ENCODE data around the gene ARHGEF3. TPM values are rescaled to one million over a fixed set of nuclear protein-coding genes. Genes with fewer than 3 reads are reported as not detected.

ARHGEF3 gene
- total RNA-seq, 1 experiment from 2014 or later: 10.2 TPM

GRCh38 chr3:56837196-56837955, 35.6 kb upstream of the ARHGEF3 start:
- Mint-ChIP-seq H3K4me1 (ENCODE audit: low read depth, unreplicated experiment) (no peaks in the 10 kb centered on the region), H3K9me3 (ENCODE audit: unreplicated experiment) (no peaks in the 10 kb centered on the region), H3K27me3 (ENCODE audit: insufficient read depth, unreplicated experiment) (no peaks in the 10 kb centered on the region), H3K27ac (ENCODE audit: unreplicated experiment) (no peak overlapping the region), H3K4me3 (ENCODE audit: unreplicated experiment) (no peak overlapping the region), H3K36me3 (ENCODE audit: insufficient read depth, unreplicated experiment) (no peaks in the 10 kb centered on the region)
- no peak for TF ChIP-seq CTCF (IDR thresholded peaks at IDR 0.05; ENCODE audit: insufficient read depth in 1 of 2, low read depth in 1 of 2, low read length in 1 of 2, severe bottlenecking in 1 of 2, unreplicated experiment in 1 of 2)
- POLR2A ChIA-PET: no interaction called here
- CTCF ChIA-PET: no interaction called here
- intact Hi-C loops (cut with micrococcal nuclease; ENCODE audit: unreplicated experiment): no loop called here
- no TSS peak for BruUV-seq (replicated peaks)
- no peaks in the 10 kb centered on the region for H3K4me1 ChIP-seq
- DNase-seq: no peak
- H3K36me3 ChIP-seq (ENCODE audit: control insufficient read depth, insufficient read depth, low read length): no peaks in the 10 kb centered on the region
- H3K27me3 ChIP-seq (replicated peaks; ENCODE audit: control insufficient read depth, insufficient read depth, low read length): no peaks in the 10 kb centered on the region
- H3K9me3 ChIP-seq: no peaks in the 10 kb centered on the region
- no peak overlapping the region for H3K4me3 ChIP-seq (ENCODE audit: low read depth, low read length)

DNA sequence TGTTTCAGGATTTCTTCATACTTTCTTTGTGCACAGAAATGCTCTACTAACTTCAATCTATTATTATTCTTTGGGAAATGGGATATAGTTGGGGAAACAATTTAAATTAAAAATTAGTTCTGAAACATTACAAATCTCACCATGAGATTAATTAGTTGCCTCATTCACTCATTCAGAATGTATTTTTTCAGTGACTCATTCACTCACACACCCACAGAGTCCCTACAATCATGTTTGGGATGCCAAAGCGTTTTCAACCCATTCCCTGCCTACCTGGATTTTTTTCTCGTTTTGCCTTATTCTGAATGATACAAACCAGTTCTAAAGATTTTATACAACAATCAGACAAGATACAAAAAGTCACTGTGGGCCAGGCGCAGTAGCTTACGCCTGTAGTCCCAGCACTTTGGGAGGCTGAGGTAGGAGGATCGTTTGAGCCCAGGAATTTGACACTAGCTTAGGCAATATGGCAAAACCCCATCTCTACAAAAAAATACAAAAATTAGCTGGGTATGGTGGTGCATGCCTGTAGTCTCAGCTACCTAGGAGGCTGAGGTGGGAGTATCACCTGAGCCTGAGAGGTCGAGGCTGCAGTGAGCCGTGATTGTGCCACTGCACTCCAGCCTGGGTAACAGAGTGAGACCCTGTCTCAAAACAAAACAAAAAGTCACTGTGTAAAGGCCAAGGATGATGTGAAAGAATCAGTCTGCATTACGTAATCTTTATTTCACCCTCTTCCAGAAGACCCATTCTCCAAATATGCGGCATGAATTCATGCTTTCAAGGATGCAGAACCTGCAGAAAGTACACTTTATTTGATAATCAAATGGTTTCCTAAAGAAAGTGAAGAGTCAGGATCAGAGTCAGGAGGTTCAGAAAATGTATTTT, 34.8 kb upstream of the ARHGEF3 start:
- BruUV-seq (replicated peaks): no TSS peak
- Histone ChIP-seq H3K27me3 (replicated peaks; ENCODE audit: control insufficient read depth, insufficient read depth, low read length) (no peaks in the 10 kb centered on the region), H3K9me3 (no peaks in the 10 kb centered on the region), H3K4me3 (ENCODE audit: low read depth, low read length) (no peak overlapping the region), H3K36me3 (ENCODE audit: control insufficient read depth, insufficient read depth, low read length) (no peaks in the 10 kb centered on the region), H3K4me1 (no peaks in the 10 kb centered on the region)
- ChIA-PET CTCF (no interaction called here), POLR2A (no interaction called here)
- no peak overlapping the region for H3K4me3 Mint-ChIP-seq (ENCODE audit: unreplicated experiment)
- no peaks in the 10 kb centered on the region for H3K4me1 Mint-ChIP-seq (ENCODE audit: low read depth, unreplicated experiment)
- no peak for DNase-seq
- H3K36me3 Mint-ChIP-seq (ENCODE audit: insufficient read depth, unreplicated experiment): no peaks in the 10 kb centered on the region
- no peaks in the 10 kb centered on the region for H3K27me3 Mint-ChIP-seq (ENCODE audit: insufficient read depth, unreplicated experiment)
- intact Hi-C loops (cut with micrococcal nuclease; ENCODE audit: unreplicated experiment): no loop called here
- no peak overlapping the region for H3K27ac Mint-ChIP-seq (ENCODE audit: unreplicated experiment)
- no peak for TF ChIP-seq CTCF (IDR thresholded peaks at IDR 0.05; ENCODE audit: insufficient read depth in 1 of 2, low read depth in 1 of 2, low read length in 1 of 2, severe bottlenecking in 1 of 2, unreplicated experiment in 1 of 2)
- no peaks in the 10 kb centered on the region for H3K9me3 Mint-ChIP-seq (ENCODE audit: unreplicated experiment)

- Histone ChIP-seq H3K9me3 (no peaks in the 10 kb centered on the region), H3K4me1 (no peaks in the 10 kb centered on the region), H3K36me3 (ENCODE audit: control insufficient read depth, insufficient read depth, low read length) (no peaks in the 10 kb centered on the region), H3K27me3 (replicated peaks; ENCODE audit: control insufficient read depth, insufficient read depth, low read length) (no peaks in the 10 kb centered on the region), H3K4me3 (ENCODE audit: low read depth, low read length) (no peak overlapping the region)
- no TSS peak for BruUV-seq (replicated peaks)
- Mint-ChIP-seq H3K4me1 (ENCODE audit: low read depth, unreplicated experiment) (peaks cover 4% of the 10 kb centered on the region), H3K36me3 (ENCODE audit: insufficient read depth, unreplicated experiment) (no peaks in the 10 kb centered on the region), H3K27ac (ENCODE audit: unreplicated experiment) (no peak overlapping the region), H3K27me3 (ENCODE audit: insufficient read depth, unreplicated experiment) (no peaks in the 10 kb centered on the region), H3K9me3 (ENCODE audit: unreplicated experiment) (no peaks in the 10 kb centered on the region), H3K4me3 (ENCODE audit: unreplicated experiment) (no peak overlapping the region)
- CTCF ChIA-PET: no interaction called here
- POLR2A ChIA-PET: interaction anchor here (0.6 kb wide), 1 partner anchor 1515 kb away, joined by 4 read pairs; no protein-coding TSS in a partner anchor
- no peak for DNase-seq
- no peak for TF ChIP-seq CTCF (IDR thresholded peaks at IDR 0.05; ENCODE audit: insufficient read depth in 1 of 2, low read depth in 1 of 2, low read length in 1 of 2, severe bottlenecking in 1 of 2, unreplicated experiment in 1 of 2)
- intact Hi-C loops (cut with micrococcal nuclease; ENCODE audit: unreplicated experiment): no loop called here
These were observed 34.0 kb upstream of the ARHGEF3 start for GRCh38 chr3:56835650-56836227.
